ENCODE results near the gene ULK2.

- TF ChIP-seq TSHZ2 (CRISPR knock-in tag; IDR thresholded peaks at IDR 0.05) (no peak), PATZ1 (CRISPR knock-in tag; IDR thresholded peaks at IDR 0.05; ENCODE audit: borderline replicate concordance) (no peak), ISL1 (CRISPR knock-in tag; IDR thresholded peaks at IDR 0.05) (no peak), CSDC2 (CRISPR knock-in tag; IDR thresholded peaks at IDR 0.05) (no peak)
Observed at GRCh38 chr17:19883537-19884215, 15.9 kb upstream of the ULK2 start.

Measured in SK-N-SH treated with all-trans-retinoic acid at 6 μM for 48 hours (cell line).